GM12874 (cell line): ENCODE results near the gene SEMA4B.

Experiments
- TF ChIP-seq, protein P1 (sequence below): IDR thresholded peaks from 2 replicates; pipeline ENCODE4 v1.5.1; 2011; ENCODE audit warnings: low read depth, mild to moderate bottlenecking, control low read depth, low read length, moderate library complexity; ENCODE audit not compliant: insufficient read depth

Gene SEMA4B

DNA sequence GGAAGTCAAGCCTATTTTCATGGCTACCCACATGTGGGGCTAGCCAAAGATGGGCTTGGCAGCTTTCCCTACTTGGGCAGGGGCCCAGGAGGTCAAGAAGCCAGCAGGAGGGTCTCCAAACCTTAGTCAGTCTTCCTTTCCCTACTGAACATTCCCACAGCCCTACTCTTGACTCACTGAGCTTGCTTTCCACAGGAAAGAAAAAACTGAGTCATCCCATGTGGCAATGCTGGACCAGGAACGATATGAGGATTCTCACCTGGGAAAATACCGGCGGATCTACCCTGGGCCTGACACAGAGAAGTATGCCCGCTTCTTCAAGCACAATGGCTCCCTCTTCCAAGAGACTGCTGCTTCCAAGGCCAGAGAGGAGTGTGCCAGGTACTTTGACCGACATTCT is 60.7 kb downstream of the SEMA4B start:
- TF ChIP-seq, protein P1, sequence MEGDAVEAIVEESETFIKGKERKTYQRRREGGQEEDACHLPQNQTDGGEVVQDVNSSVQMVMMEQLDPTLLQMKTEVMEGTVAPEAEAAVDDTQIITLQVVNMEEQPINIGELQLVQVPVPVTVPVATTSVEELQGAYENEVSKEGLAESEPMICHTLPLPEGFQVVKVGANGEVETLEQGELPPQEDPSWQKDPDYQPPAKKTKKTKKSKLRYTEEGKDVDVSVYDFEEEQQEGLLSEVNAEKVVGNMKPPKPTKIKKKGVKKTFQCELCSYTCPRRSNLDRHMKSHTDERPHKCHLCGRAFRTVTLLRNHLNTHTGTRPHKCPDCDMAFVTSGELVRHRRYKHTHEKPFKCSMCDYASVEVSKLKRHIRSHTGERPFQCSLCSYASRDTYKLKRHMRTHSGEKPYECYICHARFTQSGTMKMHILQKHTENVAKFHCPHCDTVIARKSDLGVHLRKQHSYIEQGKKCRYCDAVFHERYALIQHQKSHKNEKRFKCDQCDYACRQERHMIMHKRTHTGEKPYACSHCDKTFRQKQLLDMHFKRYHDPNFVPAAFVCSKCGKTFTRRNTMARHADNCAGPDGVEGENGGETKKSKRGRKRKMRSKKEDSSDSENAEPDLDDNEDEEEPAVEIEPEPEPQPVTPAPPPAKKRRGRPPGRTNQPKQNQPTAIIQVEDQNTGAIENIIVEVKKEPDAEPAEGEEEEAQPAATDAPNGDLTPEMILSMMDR: no peak

- TF ChIP-seq, protein P1: no peak
These were observed 61.3 kb downstream of the SEMA4B start for GRCh38 chr15:90262426-90262825.

GRCh38 chr15:90264671-90265070 is 63.5 kb downstream of the SEMA4B start:
- TF ChIP-seq, protein P1: no peak

GRCh38 chr15:90265271-90266060 is 64.3 kb downstream of the SEMA4B start, which contains the start of gene NGRN:
Gene NGRN, plus strand, starts transcription at chr15:90265672. Its CDS starts 41 bp downstream, at chr15:90265713.
- TF ChIP-seq, protein P1: no peak

- TF ChIP-seq, protein P1: no peak
These were observed 64.9 kb downstream of the SEMA4B start for GRCh38 chr15:90266061-90266431.

DNA sequence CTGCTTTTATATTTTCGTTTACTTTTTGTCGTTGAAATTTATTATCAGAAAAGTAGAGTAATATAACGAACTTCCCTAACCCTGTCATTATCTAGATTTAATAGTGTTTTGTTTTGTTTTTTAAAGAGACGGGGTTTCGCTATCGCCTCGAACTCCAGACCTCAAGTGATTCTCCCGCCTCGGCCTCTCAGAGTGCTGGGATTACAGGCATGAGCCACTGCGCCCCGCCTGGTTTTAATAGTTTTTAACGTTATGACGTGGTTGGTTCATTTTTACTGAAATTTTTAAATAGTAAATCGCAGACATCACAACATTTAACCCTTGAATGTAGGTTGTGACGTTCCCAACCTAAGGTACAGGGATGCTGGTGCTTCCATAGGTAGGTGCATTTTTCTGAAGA is 65.4 kb downstream of the SEMA4B start:
- TF ChIP-seq, protein P1: no peak

DNA sequence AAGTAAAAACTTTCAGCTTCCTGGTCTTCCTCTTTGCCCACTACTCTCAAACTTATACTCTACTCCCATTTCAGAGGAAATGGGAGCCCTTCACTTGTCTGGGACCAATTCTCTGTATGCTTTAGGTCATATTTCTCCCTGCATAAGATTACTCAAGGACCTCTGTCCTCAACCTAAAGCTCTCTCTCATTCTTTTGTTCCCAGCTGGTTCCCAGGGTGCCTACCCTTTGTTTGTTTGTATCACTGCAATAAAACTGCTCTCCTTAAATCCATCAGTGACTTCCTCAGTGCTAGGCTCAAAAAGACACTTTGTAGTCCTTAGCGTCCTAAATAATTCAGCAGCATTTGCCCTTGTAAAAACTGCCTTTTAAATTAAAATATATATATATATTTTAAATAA is 67.3 kb downstream of the SEMA4B start:
- TF ChIP-seq, protein P1: no peak
